Kidney (tissue), 14 donors: Measurements from ENCODE around the gene NSUN2. TPM values are rescaled to one million over a fixed set of nuclear protein-coding genes. Genes with fewer than 3 reads are reported as not detected.
A peak's percentile ranks its signal among the peaks of the same experiment; 100 is the strongest.

Experiments used
- DNase-seq, 5 donors: peaks; one replicate each; pipeline ENCODE4 v3.0.0-alpha.2; 2013 to 2020
- FAIRE-seq: peaks from 2 replicates; lab custom pipeline; 2012; peaks lifted over from hg19 to GRCh38; lab: Jason Lieb, UNC
- H3K27ac ChIP-seq, 2 donors: one replicate each; pipeline ENCODE4 v1.7.0; 2013; ENCODE audit warnings: low read depth in 2 of 2, low read length in 2 of 2, inconsistent platforms in 1 of 2
- H3K27me3 ChIP-seq: one replicate; pipeline ENCODE4 v1.7.1; 2013; ENCODE audit warnings: low read length, inconsistent platforms; ENCODE audit not compliant: control insufficient read depth, insufficient read depth
- H3K36me3 ChIP-seq, 3 donors: one replicate each; pipeline versions ENCODE4 v1.7.0 to v1.7.1; 2013; ENCODE audit warnings: low read length in 3 of 3, control low read depth in 1 of 3, inconsistent platforms in 1 of 3; ENCODE audit not compliant: insufficient read depth in 3 of 3, control insufficient read depth in 2 of 3
- H3K4me1 ChIP-seq, 3 donors: one replicate each; pipeline versions ENCODE4 v1.7.0 to v1.7.1; 2013; ENCODE audit warnings: low read length in 3 of 3, inconsistent platforms in 1 of 3, low read depth in 1 of 3; ENCODE audit not compliant: control insufficient read depth in 2 of 3, insufficient read depth in 2 of 3
- H3K4me3 ChIP-seq, 3 donors: one replicate each; pipeline versions ENCODE4 v1.7.0 to v1.8.1; 2013; ENCODE audit warnings: low read length in 3 of 3, control low read depth in 1 of 3, inconsistent platforms in 1 of 3
- H3K9ac ChIP-seq, 3 donors: one replicate each; pipeline versions ENCODE4 v1.7.0 to v1.7.1; 2013; ENCODE audit warnings: low read length in 3 of 3, control low read depth in 1 of 3, inconsistent platforms in 1 of 3
- H3K9me3 ChIP-seq, 3 donors: one replicate each; pipeline versions ENCODE4 v1.7.0 to v1.7.1; 2013; ENCODE audit warnings: low read length in 3 of 3, control low read depth in 1 of 3, inconsistent platforms in 1 of 3; ENCODE audit not compliant: control insufficient read depth in 2 of 3, insufficient read depth in 1 of 3
- intact Hi-C: fragments of 100-400 bp; cut with DNase I; formaldehyde crosslinking; loops from one replicate; pipeline ENCODE4 v1.11.1; 2022
- polyA plus RNA-seq: library from polyadenylated mRNA; stranded (reverse); fragments of 350-450 nt; fragmentation: Illumina TruSeq; extraction: RNeasy Lipid Tissue Mini Kit (QIAGEN cat#74804); gene quantifications from one replicate; pipeline ENCODE4 v1.2.3, GENCODE V29; 2014; ENCODE audit warnings: low read depth, low replicate concordance; ENCODE audit not compliant: insufficient read depth
- total RNA-seq: library from RNA; stranded (reverse); fragmentation: NEBNext Ultra II Directional; extraction: Animal tissue kit (Norgen Biotek cat#: 25700); gene quantifications from one replicate; pipeline ENCODE4 v1.2.1, GENCODE V29; 2021
- TF ChIP-seq, protein P1 (sequence below): IDR thresholded peaks from 3 replicates; pipeline ENCODE4 v1.5.1; 2012; ENCODE audit warnings: mild to moderate bottlenecking, moderate library complexity, borderline replicate concordance; ENCODE audit not compliant: insufficient read depth; ENCODE audit errors: extremely low read depth
- donor health status: control.
- donor health status: control.
- donor health status: control.
- donor health status: control.
- donor health status: control.
- donor health status: DM: yes; HTN: yes; CAD: no.
- donor health status: Normal renal cell carcinoma (clear cell type).

NSUN2 gene
- total and polyA plus RNA-seq, 2 donors from 2014 or later: 16.9 to 48.9 TPM

- TF ChIP-seq, protein P1, sequence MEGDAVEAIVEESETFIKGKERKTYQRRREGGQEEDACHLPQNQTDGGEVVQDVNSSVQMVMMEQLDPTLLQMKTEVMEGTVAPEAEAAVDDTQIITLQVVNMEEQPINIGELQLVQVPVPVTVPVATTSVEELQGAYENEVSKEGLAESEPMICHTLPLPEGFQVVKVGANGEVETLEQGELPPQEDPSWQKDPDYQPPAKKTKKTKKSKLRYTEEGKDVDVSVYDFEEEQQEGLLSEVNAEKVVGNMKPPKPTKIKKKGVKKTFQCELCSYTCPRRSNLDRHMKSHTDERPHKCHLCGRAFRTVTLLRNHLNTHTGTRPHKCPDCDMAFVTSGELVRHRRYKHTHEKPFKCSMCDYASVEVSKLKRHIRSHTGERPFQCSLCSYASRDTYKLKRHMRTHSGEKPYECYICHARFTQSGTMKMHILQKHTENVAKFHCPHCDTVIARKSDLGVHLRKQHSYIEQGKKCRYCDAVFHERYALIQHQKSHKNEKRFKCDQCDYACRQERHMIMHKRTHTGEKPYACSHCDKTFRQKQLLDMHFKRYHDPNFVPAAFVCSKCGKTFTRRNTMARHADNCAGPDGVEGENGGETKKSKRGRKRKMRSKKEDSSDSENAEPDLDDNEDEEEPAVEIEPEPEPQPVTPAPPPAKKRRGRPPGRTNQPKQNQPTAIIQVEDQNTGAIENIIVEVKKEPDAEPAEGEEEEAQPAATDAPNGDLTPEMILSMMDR: no peak
- peaks cover 14 to 70% (median 39%) of the 10 kb centered on the region in 3 donors for H3K36me3 ChIP-seq
Measured at GRCh38 chr5:6615034-6615815, 17.6 kb downstream of the NSUN2 start.

GRCh38 chr5:6611334-6612256 is 21.2 kb downstream of the NSUN2 start:
- Histone ChIP-seq H3K36me3 (peaks cover 19 to 78% (median 50%) of the 10 kb centered on the region in 3 donors), H3K27me3 (no peaks in the 10 kb centered on the region), H3K9me3 (no peaks in the 10 kb centered on the region), H3K4me1 (peaks cover 0 to 6% (median 6%) of the 10 kb centered on the region in 3 donors), H3K27ac (no peak overlapping the region), H3K9ac (no peak overlapping the region), H3K4me3 (no peak overlapping the region)
- FAIRE-seq: no peak
- intact Hi-C loops: no loop called here
- TF ChIP-seq, protein P1: no peak
- DNase-seq: peak in 1 of 5 donors; percentile 15

More at GRCh38 chr5:6615034-6615815, 17.6 kb downstream of the NSUN2 start:
- DNase-seq (peak in 1 of 5 donors; percentile 27), FAIRE-seq (no peak)
- no peak overlapping the region for H3K4me3 ChIP-seq
- H3K27ac ChIP-seq: no peak overlapping the region
- intact Hi-C loops: no loop called here
- no peaks in the 10 kb centered on the region for H3K9me3 ChIP-seq
- no peaks in the 10 kb centered on the region for H3K27me3 ChIP-seq
- H3K4me1 ChIP-seq: peaks cover 0 to 6% (median 6%) of the 10 kb centered on the region in 3 donors
- H3K9ac ChIP-seq: no peak overlapping the region

DNA sequence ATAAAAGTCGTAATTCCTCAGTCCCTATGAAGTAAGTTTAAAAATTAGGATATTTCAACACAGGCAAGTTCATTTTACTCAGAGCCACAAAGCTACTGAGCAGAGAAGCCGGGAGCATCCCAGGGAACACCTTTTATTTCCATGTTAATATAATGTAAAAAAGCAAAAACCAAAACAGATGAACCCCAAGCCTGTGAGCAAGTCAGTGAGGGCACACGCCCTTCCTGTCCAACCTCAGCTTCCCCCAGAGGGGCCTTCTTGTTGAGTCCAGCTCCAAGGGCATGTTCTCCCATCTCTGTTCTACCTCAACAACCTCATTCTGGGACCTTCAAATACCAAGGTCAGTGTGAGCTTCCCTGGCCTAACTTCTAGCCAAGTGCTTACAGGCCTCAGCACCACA is 24.8 kb downstream of the NSUN2 start:
- Histone ChIP-seq H3K9ac (no peak overlapping the region), H3K4me1 (peaks cover 0 to 6% (median 6%) of the 10 kb centered on the region in 3 donors), H3K9me3 (no peaks in the 10 kb centered on the region), H3K27me3 (no peaks in the 10 kb centered on the region), H3K4me3 (no peak overlapping the region), H3K36me3 (peaks cover 18 to 68% (median 41%) of the 10 kb centered on the region in 3 donors), H3K27ac (no peak overlapping the region)
- TF ChIP-seq, protein P1: no peak
- no peak for DNase-seq
- FAIRE-seq: no peak
- intact Hi-C loops: no loop called here
